Loucy (cell line): ENCODE data around the gene COL4A4.

Experiments
- EZH2phosphoT487 ChIP-seq: fragments of 200-600 bp; IDR thresholded peaks from 2 replicates; pipeline ENCODE4 v1.6.1; 2018; ENCODE audit warnings: antibody characterized with exemption, mild to moderate bottlenecking, moderate library complexity, borderline replicate concordance
- TF ChIP-seq, protein P1 (sequence below): fragments of 200-600 bp; sonication (generic); conservative IDR thresholded peaks from 2 replicates; pipeline ENCODE4 v1.5.1; 2014; ENCODE audit warnings: mild to moderate bottlenecking, antibody characterized with exemption, low read length

DNA sequence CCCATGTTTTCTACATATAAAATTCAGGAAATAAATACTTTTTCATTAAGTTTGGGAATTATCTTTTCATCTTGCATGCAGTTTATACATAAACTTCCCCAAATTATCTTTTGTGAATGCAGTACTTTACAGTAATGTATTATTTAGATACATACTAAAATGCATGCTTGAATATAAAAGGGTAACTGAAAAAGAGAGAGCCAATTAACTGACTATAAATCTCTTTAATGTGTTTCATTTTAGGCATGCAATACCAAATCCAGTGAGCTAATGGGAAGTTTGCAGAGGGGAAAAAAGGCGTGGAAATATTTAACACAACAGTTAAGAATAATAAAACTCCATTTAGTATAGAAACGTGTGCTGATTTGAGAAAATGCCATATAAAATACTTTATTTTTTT is 39.2 kb downstream of the COL4A4 start:
- TF ChIP-seq, protein P1, sequence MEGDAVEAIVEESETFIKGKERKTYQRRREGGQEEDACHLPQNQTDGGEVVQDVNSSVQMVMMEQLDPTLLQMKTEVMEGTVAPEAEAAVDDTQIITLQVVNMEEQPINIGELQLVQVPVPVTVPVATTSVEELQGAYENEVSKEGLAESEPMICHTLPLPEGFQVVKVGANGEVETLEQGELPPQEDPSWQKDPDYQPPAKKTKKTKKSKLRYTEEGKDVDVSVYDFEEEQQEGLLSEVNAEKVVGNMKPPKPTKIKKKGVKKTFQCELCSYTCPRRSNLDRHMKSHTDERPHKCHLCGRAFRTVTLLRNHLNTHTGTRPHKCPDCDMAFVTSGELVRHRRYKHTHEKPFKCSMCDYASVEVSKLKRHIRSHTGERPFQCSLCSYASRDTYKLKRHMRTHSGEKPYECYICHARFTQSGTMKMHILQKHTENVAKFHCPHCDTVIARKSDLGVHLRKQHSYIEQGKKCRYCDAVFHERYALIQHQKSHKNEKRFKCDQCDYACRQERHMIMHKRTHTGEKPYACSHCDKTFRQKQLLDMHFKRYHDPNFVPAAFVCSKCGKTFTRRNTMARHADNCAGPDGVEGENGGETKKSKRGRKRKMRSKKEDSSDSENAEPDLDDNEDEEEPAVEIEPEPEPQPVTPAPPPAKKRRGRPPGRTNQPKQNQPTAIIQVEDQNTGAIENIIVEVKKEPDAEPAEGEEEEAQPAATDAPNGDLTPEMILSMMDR, result no peak
- no peak for TF ChIP-seq EZH2phosphoT487
